Activated CD4-positive, alpha-beta T cell treated with anti-CD3 and anti-CD28 coated beads, Interleukin-10, Interleukin-2, amounts not matched to agents 100 ng/mL and 50 ng/mL, durations not matched to agents 16 hours and 8 hours (primary cell): Measurements from ENCODE around the gene TSLP.

Source experiments
- DNase-seq: peaks from one replicate; pipeline ENCODE4 v3.0.0-alpha.2; 2020

The TSLP gene

GRCh38 chr5:111071413-111071812 lies at the start of gene TSLP:
TSLP (plus strand) TSS chr5:111071713; CDS start chr5:111071891, 178 bp downstream.
- no peak for DNase-seq

DNA sequence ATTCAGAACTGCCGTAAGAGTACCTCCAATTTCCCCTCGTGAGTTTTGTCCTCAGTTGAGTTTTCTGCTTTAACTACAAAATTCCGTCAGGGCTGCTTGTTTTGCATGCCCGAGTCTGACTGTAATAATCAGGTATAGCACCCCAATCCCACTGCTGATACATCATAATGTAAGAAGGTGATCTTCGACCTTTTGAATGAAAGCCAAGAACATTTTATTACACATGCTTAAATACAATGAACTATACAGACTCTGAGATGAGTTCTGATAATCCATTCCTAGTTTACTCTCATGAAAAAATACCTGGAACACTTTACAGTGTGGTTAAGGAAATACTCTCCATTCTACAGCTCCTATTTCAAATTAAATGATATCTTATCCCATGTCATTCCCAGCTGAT lies 49.2 kb upstream of the TSLP start:
- no peak for DNase-seq

GRCh38 chr5:111028865-111029264 lies 42.6 kb upstream of the TSLP start:
- DNase-seq, result no peak

DNA sequence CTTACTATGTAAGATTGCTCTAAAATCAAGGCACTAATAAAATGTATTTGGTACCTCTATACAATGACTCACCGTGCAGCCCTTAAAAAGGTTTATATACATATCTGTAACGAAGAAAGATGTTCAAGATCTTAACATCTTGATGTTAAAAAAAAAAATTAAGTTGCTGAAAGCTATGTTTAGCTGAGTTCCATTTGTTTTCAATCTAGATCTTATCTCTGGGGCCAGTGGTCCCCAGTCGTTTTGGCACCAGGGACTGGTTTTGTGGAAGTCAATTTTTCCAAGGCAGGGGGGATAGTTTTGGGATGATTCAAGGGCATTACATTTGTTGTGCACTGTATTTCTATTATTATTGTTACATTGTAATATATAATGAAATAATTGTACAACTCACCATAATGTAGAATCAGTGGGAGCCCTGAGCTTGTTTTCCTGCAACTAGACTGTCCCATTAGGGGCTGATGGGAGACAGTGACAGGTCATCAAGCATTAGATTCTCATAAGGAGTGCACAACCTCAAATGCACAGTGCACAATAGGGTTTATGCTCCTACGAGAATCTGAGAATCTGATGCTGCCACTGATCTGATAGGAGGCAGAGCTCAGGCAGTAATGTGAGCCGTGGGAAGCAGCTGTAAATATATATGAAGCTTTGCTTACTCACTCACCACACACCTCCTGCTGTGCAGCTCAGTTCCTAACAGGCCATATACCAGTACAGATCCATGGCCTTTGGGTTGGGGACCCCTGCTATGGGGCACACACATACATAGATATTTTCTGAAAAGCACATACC lies 27.6 kb upstream of the TSLP start:
- DNase-seq, result no peak

GRCh38 chr5:111058064-111058463 lies 13.4 kb upstream of the TSLP start:
- DNase-seq, result no peak

DNA sequence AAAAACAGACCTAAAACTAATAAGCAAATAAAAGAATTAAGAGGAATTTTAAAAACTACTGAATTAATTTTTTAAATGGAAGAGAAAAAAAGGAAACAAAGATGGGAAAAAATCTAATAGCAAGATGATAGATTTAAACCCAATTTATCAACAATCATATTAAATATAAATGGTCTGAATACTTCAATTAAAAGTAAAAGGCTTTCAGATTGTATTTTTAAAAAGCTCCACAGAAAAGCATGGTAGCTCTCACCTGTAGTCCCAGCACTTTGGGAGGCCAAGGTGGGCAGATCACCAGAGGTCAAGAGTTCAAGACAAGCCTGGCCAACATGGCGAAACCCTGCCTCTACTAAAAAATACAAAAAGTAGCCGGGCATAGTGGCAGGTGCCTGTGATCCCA lies 11.3 kb upstream of the TSLP start:
- DNase-seq, result no peak

GRCh38 chr5:111061618-111062017 lies 9.9 kb upstream of the TSLP start:
- no peak for DNase-seq

- peak; percentile 19 for DNase-seq
Observed at GRCh38 chr5:111063709-111064322, 7.7 kb upstream of the TSLP start.

GRCh38 chr5:111066261-111066938 lies 5.1 kb upstream of the TSLP start:
- DNase-seq, result no peak

- no peak for DNase-seq
Observed at GRCh38 chr5:111068213-111068612, 3.3 kb upstream of the TSLP start.

GRCh38 chr5:111069839-111070238 lies 1.7 kb upstream of the TSLP start:
- DNase-seq, result no peak

DNA sequence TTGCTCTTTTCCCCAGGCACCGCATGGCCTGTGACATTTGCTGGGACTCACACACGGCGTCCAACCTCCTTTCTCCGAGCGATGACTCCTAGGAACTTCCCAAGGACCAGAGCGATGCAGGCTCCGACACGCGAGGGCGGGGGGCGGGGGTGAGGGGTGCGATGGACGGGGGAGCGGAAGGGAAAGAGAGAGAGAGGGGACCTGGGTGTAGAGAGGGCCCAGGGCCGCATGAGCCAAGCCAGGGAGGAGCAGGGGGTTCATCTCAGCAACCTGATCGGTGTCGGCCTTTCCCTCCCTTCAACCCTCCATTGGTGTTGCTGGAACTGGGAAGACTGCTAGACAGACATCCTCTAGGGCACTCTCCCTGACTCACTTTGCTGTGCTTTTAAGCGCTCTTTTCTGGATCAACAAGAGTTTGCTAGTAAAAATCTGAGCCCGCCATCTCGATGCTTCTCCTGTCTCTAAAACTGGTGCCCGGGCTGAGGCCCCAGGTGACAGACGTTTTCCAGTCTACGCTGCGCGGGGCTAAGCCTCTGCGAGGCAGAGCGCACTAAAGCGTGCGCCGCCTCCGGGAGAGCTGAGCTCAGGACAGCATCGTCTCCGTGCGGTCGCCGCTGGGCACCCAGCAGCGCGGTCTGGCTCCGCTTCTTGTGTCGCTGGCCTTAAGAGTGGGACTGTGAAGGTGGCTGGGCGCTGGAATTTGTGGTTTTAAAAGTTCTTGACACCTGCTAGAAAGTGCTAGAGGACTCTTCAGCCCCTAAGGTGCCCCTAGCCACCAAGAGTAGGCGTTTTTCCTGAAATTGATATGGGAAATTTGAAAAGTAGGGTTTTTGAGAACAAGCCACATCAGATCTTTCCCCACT lies 1.0 kb upstream of the TSLP start:
- peak; percentile 19 for DNase-seq

- DNase-seq, result peak; percentile 59
Observed at GRCh38 chr5:111072949-111073682, 1.6 kb downstream of the TSLP start.

DNA sequence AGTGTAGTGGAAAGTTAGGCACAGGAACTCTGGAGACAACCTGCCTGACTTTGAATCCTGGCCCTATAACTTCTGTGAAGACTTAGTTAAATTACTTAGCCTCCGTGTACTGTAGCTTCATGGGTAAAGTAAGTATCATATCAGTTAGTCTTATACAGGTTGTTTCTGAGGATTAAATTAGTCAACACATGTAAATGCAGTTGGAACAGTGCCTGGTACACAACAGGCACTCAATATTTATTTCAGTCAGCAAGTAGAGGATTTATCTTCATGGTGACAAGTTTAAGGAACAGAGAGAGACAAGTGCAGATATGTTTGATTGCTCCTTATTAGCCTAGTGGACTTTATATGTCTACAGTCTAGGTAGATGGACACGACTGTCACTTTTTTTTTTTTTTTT lies 2.7 kb downstream of the TSLP start:
- no peak for DNase-seq

- DNase-seq, result no peak
Observed at GRCh38 chr5:111075520-111075919, 4.0 kb downstream of the TSLP start.

- DNase-seq, result no peak
Observed at GRCh38 chr5:111076091-111076490, 4.6 kb downstream of the TSLP start.

DNA sequence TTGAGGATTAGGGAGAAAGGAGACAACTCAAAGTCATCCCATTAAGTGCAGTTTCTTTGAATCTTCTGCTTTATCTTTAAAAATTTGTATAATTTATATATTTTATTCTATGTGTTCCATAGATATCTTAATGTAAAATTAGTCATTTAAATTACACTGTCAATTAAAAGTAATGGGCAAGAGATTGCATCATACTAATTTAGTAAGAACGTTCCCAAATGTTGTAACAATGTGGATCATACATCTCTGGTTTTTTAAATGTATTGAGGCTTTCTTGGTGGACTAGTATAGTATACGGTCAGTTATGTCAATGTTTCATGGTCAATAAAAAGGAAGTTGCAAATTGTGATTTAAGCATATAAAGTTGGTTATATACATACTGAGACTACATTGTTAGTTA lies 6.2 kb downstream of the TSLP start:
- no peak for DNase-seq

GRCh38 chr5:111079846-111080245 lies 8.3 kb downstream of the TSLP start:
- no peak for DNase-seq

GRCh38 chr5:111083323-111083722 lies 11.8 kb downstream of the TSLP start:
- DNase-seq, result no peak

GRCh38 chr5:111092062-111092853 lies 20.7 kb downstream of the TSLP start, which contains the start of gene WDR36:
WDR36 (plus strand) TSS chr5:111092348; CDS start chr5:111092457, 109 bp downstream.
- peak; percentile 93 for DNase-seq

DNA sequence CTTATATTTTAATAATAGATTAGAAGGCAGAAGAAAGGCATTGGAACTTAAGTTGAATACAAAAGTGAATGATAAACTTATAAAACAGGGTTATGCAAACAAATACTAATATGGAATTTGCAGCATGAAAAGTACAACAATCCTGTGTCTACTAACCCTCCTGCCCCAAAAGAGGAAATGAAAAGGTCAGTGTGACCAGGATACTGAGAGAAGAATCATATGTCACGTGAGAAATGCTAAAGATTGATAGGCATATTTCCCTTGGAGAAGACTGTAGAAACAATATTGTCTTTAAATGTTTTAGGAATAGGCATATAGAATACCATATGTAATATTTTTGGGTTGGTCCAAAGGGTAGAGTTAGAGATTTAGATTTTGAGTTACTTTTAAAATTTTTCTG lies 24.5 kb downstream of the TSLP start:
- DNase-seq, result no peak
